Stimulated activated effector memory CD8-positive, alpha-beta T cell treated with anti-CD3 and anti-CD28 coated beads, Interleukin-12 subunit alpha, Interleukin-12 subunit beta, amount 100 ng/mL, for 72 hours (primary cell): ENCODE measurements around the gene ANTXR1.
A peak's percentile ranks its signal among the peaks of the same experiment; 100 is the strongest.

Source experiments
- ATAC-seq: fragments of 150-1000 bp; cut with Tn5 transposase; 2 replicates; pipeline ENCODE4 v1.10.0; 2021
- DNase-seq, 2 donors: peaks; one replicate each; pipeline ENCODE4 v3.0.0; 2021 to 2022; ENCODE audit warnings: low spot score in 2 of 2
- H3K27ac Mint-ChIP-seq: one replicate; pipeline ENCODE4 v1.8.0; 2022; ENCODE audit warnings: mild to moderate bottlenecking, mixed read lengths
- H3K36me3 Mint-ChIP-seq: one replicate; pipeline ENCODE4 v1.8.0; 2022; ENCODE audit warnings: mild to moderate bottlenecking, mixed read lengths
- H3K4me1 Mint-ChIP-seq: one replicate; pipeline ENCODE4 v1.8.0; 2022; ENCODE audit warnings: mixed read lengths
- H3K4me3 Mint-ChIP-seq: one replicate; pipeline ENCODE4 v1.8.0; 2022; ENCODE audit warnings: mild to moderate bottlenecking, mixed read lengths
- H3K9me3 Mint-ChIP-seq: one replicate; pipeline ENCODE4 v1.8.0; 2022; ENCODE audit warnings: mixed read lengths

ANTXR1 gene

GRCh38 chr2:69104261-69104660, 91.3 kb downstream of the ANTXR1 start:
- Mint-ChIP-seq H3K4me3 (no peak overlapping the region), H3K4me1 (no peaks in the 10 kb centered on the region), H3K36me3 (no peaks in the 10 kb centered on the region), H3K27ac (no peak overlapping the region), H3K9me3 (no peaks in the 10 kb centered on the region)
- no peak for ATAC-seq
- no peak for DNase-seq

- H3K36me3 Mint-ChIP-seq = no peaks in the 10 kb centered on the region
- H3K4me3 Mint-ChIP-seq = no peak overlapping the region
- no peak for ATAC-seq
- DNase-seq = no peak
- H3K9me3 Mint-ChIP-seq = no peaks in the 10 kb centered on the region
- no peaks in the 10 kb centered on the region for H3K4me1 Mint-ChIP-seq
- no peak overlapping the region for H3K27ac Mint-ChIP-seq
Measured at GRCh38 chr2:69109255-69109654, 96.3 kb downstream of the ANTXR1 start.

- Mint-ChIP-seq H3K9me3 (no peaks in the 10 kb centered on the region), H3K4me1 (no peaks in the 10 kb centered on the region), H3K4me3 (no peak overlapping the region), H3K27ac (no peak overlapping the region), H3K36me3 (no peaks in the 10 kb centered on the region)
- no peak for DNase-seq
- no peak for ATAC-seq
Measured at GRCh38 chr2:69111076-69111475, 98.1 kb downstream of the ANTXR1 start.

- no peak for DNase-seq
- no peaks in the 10 kb centered on the region for H3K36me3 Mint-ChIP-seq
- no peak overlapping the region for H3K4me3 Mint-ChIP-seq
- no peak for ATAC-seq
- no peak overlapping the region for H3K27ac Mint-ChIP-seq
- H3K4me1 Mint-ChIP-seq = no peaks in the 10 kb centered on the region
- H3K9me3 Mint-ChIP-seq = no peaks in the 10 kb centered on the region
Measured at GRCh38 chr2:69113627-69114026, 100.6 kb downstream of the ANTXR1 start.

GRCh38 chr2:69114534-69114933, 101.6 kb downstream of the ANTXR1 start:
- ATAC-seq (no peak), DNase-seq (no peak)
- H3K36me3 Mint-ChIP-seq = no peaks in the 10 kb centered on the region
- no peaks in the 10 kb centered on the region for H3K4me1 Mint-ChIP-seq
- no peak overlapping the region for H3K27ac Mint-ChIP-seq
- no peak overlapping the region for H3K4me3 Mint-ChIP-seq
- no peaks in the 10 kb centered on the region for H3K9me3 Mint-ChIP-seq

- no peaks in the 10 kb centered on the region for H3K9me3 Mint-ChIP-seq
- ATAC-seq (no peak), DNase-seq (no peak)
- H3K27ac Mint-ChIP-seq = no peak overlapping the region
- no peaks in the 10 kb centered on the region for H3K36me3 Mint-ChIP-seq
- H3K4me3 Mint-ChIP-seq = no peak overlapping the region
- no peaks in the 10 kb centered on the region for H3K4me1 Mint-ChIP-seq
Measured at GRCh38 chr2:69116438-69116837, 103.5 kb downstream of the ANTXR1 start.

GRCh38 chr2:69118609-69119008, 105.6 kb downstream of the ANTXR1 start:
- Mint-ChIP-seq H3K4me1 (no peaks in the 10 kb centered on the region), H3K27ac (no peak overlapping the region), H3K4me3 (no peak overlapping the region), H3K36me3 (no peaks in the 10 kb centered on the region), H3K9me3 (no peaks in the 10 kb centered on the region)
- ATAC-seq (no peak), DNase-seq (no peak)

- H3K36me3 Mint-ChIP-seq = no peaks in the 10 kb centered on the region
- no peak overlapping the region for H3K27ac Mint-ChIP-seq
- no peak for DNase-seq
- no peak for ATAC-seq
- no peaks in the 10 kb centered on the region for H3K4me1 Mint-ChIP-seq
- no peak overlapping the region for H3K4me3 Mint-ChIP-seq
- no peaks in the 10 kb centered on the region for H3K9me3 Mint-ChIP-seq
Measured at GRCh38 chr2:69119104-69119894, 106.3 kb downstream of the ANTXR1 start.

GRCh38 chr2:69122271-69122670, 109.3 kb downstream of the ANTXR1 start:
- ATAC-seq (peak; percentile 67), DNase-seq (no peak)
- no peaks in the 10 kb centered on the region for H3K4me1 Mint-ChIP-seq
- H3K9me3 Mint-ChIP-seq = no peaks in the 10 kb centered on the region
- no peak overlapping the region for H3K27ac Mint-ChIP-seq
- H3K36me3 Mint-ChIP-seq = no peaks in the 10 kb centered on the region
- H3K4me3 Mint-ChIP-seq = no peak overlapping the region

GRCh38 chr2:69123182-69123581, 110.2 kb downstream of the ANTXR1 start:
- no peak overlapping the region for H3K27ac Mint-ChIP-seq
- no peaks in the 10 kb centered on the region for H3K9me3 Mint-ChIP-seq
- no peak overlapping the region for H3K4me3 Mint-ChIP-seq
- H3K4me1 Mint-ChIP-seq = no peaks in the 10 kb centered on the region
- no peaks in the 10 kb centered on the region for H3K36me3 Mint-ChIP-seq
- ATAC-seq = no peak
- no peak for DNase-seq

GRCh38 chr2:69124343-69124742, 111.4 kb downstream of the ANTXR1 start:
- H3K9me3 Mint-ChIP-seq = no peaks in the 10 kb centered on the region
- no peaks in the 10 kb centered on the region for H3K36me3 Mint-ChIP-seq
- H3K4me1 Mint-ChIP-seq = no peaks in the 10 kb centered on the region
- no peak for ATAC-seq
- no peak overlapping the region for H3K27ac Mint-ChIP-seq
- H3K4me3 Mint-ChIP-seq = no peak overlapping the region
- no peak for DNase-seq

- Mint-ChIP-seq H3K27ac (no peak overlapping the region), H3K4me3 (no peak overlapping the region), H3K36me3 (no peaks in the 10 kb centered on the region), H3K4me1 (no peaks in the 10 kb centered on the region), H3K9me3 (no peaks in the 10 kb centered on the region)
- ATAC-seq = no peak
- no peak for DNase-seq
Measured at GRCh38 chr2:69125816-69126215, 112.8 kb downstream of the ANTXR1 start.

- H3K27ac Mint-ChIP-seq = no peak overlapping the region
- H3K36me3 Mint-ChIP-seq = no peaks in the 10 kb centered on the region
- no peaks in the 10 kb centered on the region for H3K9me3 Mint-ChIP-seq
- ATAC-seq (no peak), DNase-seq (no peak)
- no peak overlapping the region for H3K4me3 Mint-ChIP-seq
- H3K4me1 Mint-ChIP-seq = no peaks in the 10 kb centered on the region
Measured at GRCh38 chr2:69126341-69126740, 113.4 kb downstream of the ANTXR1 start.

- ATAC-seq = no peak
- no peak for DNase-seq
- no peak overlapping the region for H3K27ac Mint-ChIP-seq
- H3K36me3 Mint-ChIP-seq = no peaks in the 10 kb centered on the region
- no peaks in the 10 kb centered on the region for H3K9me3 Mint-ChIP-seq
- no peaks in the 10 kb centered on the region for H3K4me1 Mint-ChIP-seq
- no peak overlapping the region for H3K4me3 Mint-ChIP-seq
Measured at GRCh38 chr2:69131452-69131851, 118.5 kb downstream of the ANTXR1 start.

- Mint-ChIP-seq H3K27ac (no peak overlapping the region), H3K4me3 (no peak overlapping the region), H3K4me1 (no peaks in the 10 kb centered on the region), H3K36me3 (no peaks in the 10 kb centered on the region), H3K9me3 (no peaks in the 10 kb centered on the region)
- ATAC-seq (no peak), DNase-seq (no peak)
Measured at GRCh38 chr2:69131983-69132675, 119.2 kb downstream of the ANTXR1 start.

GRCh38 chr2:69132960-69133590, 120.1 kb downstream of the ANTXR1 start:
- DNase-seq = no peak
- H3K27ac Mint-ChIP-seq = no peak overlapping the region
- H3K4me1 Mint-ChIP-seq = no peaks in the 10 kb centered on the region
- H3K9me3 Mint-ChIP-seq = no peaks in the 10 kb centered on the region
- H3K36me3 Mint-ChIP-seq = no peaks in the 10 kb centered on the region
- H3K4me3 Mint-ChIP-seq = no peak overlapping the region
- no peak for ATAC-seq
